T-helper 1 cell treated with Interleukin-12 subunit alpha and Interleukin-12 subunit beta and Interleukin-4 antibody, amounts not matched to agents 30 μg/mL and 1 μg/mL, for 36 hours (primary cell): ENCODE measurements around the gene KHDC1L.
"Not testable (repeated sequence)": the region's sequence is repeated elsewhere in the genome, so short reads cannot be mapped to it uniquely, and the experiment has no call there.

Source experiments
- H3K27ac Mint-ChIP-seq: one replicate; pipeline ENCODE4 v1.8.0; 2021; ENCODE audit warnings: mild to moderate bottlenecking, mixed read lengths
- H3K27me3 Mint-ChIP-seq: one replicate; pipeline ENCODE4 v1.8.0; 2021; ENCODE audit warnings: low read depth, mixed read lengths
- H3K36me3 Mint-ChIP-seq: one replicate; pipeline ENCODE4 v1.8.0; 2021; ENCODE audit warnings: low read depth, mixed read lengths
- H3K4me1 Mint-ChIP-seq: one replicate; pipeline ENCODE4 v1.8.0; 2021; ENCODE audit warnings: low read depth, mixed read lengths
- H3K4me3 Mint-ChIP-seq: one replicate; pipeline ENCODE4 v1.8.0; 2021; ENCODE audit warnings: mild to moderate bottlenecking, moderate library complexity, mixed read lengths
- H3K9me3 Mint-ChIP-seq: one replicate; pipeline ENCODE4 v1.8.0; 2021; ENCODE audit warnings: mixed read lengths

Gene KHDC1L, protein sequence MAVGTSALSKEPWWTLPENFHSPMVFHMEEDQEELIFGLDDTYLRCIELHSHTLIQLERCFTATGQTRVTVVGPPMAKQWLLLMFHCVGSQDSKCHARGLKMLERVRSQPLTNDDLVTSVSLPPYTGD

DNA sequence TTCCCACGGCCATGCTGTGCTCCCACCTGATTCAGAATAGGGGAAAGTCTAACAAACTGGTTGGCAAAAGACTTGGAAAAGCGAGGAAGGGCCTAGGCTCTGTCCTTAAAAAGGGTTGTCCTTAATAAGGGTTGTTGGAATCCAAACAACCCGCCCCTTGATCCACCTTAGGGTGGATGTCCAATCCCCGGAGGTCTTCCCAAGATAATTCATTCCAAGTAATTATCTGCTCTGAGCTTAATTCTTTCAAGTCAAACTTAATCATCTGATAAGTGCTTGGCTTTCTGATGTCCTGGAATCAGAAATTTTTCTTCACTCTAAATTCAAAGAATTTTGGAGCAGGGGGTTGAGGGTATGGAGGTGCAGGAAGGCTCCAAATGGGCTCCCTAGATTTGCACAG lies at the start of gene KHDC1L:
KHDC1L (minus strand) TSS at position 101 of the 400 bp plus-strand sequence; CDS start at position 13, 88 bp downstream.
- H3K27me3 Mint-ChIP-seq, result no peaks in the 10 kb centered on the region

GRCh38 chr6:73269296-73269695 lies 44.0 kb upstream of the KHDC1L start:
- H3K4me1 Mint-ChIP-seq, result peaks cover 16% of the 10 kb centered on the region
- not testable (repeated sequence) for H3K36me3 Mint-ChIP-seq, H3K27ac Mint-ChIP-seq, H3K27me3 Mint-ChIP-seq, H3K4me3 Mint-ChIP-seq, H3K9me3 Mint-ChIP-seq

More for the DNA sequence above, at the start of gene KHDC1L:
- Mint-ChIP-seq H3K9me3 (no peaks in the 10 kb centered on the region), H3K36me3 (no peaks in the 10 kb centered on the region), H3K27ac (no peak within 1 kb of the TSS), H3K4me3 (no peak within 1 kb of the TSS), H3K4me1 (no peaks in the 10 kb centered on the region)

DNA sequence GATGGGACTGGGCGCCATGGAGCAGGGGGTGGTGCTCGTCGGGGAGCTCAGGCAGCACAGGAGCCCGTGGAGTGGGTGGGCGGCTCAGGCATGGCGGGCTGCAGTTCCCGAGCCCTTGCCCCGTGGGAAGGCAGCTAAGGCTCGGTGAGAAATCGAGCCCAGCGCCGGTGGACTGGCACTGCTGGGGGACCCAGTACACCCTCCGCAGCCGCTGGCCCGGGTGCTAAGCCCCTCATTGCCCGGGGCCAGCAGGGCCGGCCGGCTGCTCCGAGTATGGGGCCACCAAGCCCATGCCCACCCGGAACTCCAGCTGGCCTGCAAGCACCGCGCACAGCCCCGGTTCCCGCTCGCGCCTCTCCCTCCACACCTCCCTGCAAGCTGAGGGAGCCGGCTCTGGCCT lies 43.6 kb upstream of the KHDC1L start:
- H3K9me3 Mint-ChIP-seq, H3K36me3 Mint-ChIP-seq, H3K27me3 Mint-ChIP-seq, H3K4me3 Mint-ChIP-seq, H3K27ac Mint-ChIP-seq: not testable (repeated sequence)
- H3K4me1 Mint-ChIP-seq, result peaks cover 20% of the 10 kb centered on the region

DNA sequence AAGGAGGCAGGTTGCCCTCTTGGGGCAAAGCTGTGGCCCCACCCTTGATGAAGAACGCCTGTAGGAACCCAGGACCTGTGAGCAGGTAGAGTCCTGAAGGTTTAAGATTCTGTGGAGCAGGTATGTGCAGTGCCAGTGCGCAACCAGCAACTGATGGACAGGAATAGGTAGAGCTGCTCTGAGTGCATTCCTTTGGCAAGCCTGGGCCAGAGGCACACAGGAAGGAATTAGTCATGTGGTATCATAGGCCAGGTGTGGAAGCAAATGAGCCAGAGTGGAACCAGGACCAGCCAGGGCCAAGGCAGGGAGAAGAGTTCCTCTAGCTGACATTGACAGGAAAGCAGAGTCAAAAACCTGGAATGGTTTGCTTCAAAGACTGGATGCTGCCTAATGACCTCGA lies 39.1 kb upstream of the KHDC1L start:
- no peaks in the 10 kb centered on the region for H3K27me3 Mint-ChIP-seq
- H3K9me3 Mint-ChIP-seq, result no peaks in the 10 kb centered on the region
- peaks cover 7% of the 10 kb centered on the region for H3K36me3 Mint-ChIP-seq
- peaks cover 33% of the 10 kb centered on the region for H3K4me1 Mint-ChIP-seq
- H3K4me3 Mint-ChIP-seq, result peak overlapping the region; percentile 78
- no peak overlapping the region for H3K27ac Mint-ChIP-seq

GRCh38 chr6:73263570-73263909 lies 38.2 kb upstream of the KHDC1L start:
- Mint-ChIP-seq H3K27ac (peak overlapping the region; percentile 20), H3K27me3 (no peaks in the 10 kb centered on the region)

DNA sequence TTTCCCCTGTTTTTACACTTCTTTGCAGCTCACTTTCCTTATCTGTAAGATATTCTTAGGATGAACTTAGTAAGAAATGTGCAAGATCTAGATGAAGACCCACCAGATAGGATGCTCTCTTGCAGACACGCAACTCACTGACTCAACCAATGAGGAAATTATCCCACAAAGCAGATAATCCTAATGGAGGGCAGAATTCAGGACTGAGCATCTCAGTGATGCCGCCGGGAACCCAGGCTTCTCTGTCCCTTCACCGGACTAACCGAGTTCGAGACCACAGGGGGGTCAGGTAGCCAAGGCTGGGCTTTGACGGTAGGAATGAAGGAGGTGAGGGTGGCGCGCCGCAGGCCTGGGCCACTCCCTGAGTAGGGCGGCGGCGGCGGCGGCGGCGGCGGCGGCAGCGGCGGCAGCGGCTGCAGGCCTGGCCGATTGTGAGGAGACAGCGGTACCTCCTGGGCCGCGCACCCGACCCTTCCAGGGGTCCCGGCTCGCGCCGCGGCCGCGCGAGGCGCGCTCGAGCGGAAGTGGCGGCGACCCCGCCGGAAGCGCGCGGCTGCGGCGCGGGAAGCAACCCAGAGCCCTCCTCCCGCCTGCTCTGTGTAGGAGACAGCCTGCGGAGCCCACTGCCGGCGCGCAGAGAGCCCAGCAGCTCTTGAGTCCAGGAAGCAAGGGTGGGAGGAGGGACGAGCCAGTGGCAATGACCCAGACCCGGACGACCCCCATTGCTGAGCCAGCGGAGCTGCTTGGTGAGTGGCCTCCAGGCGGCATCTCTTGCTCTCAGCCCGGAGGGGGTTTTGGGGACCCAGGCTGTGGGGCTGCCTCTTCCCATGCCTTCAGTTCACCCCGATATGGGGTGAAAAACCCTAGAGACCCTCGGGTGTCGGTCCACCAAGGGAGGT lies 37.6 kb upstream of the KHDC1L start, which contains the start of gene KHDC1:
KHDC1 (minus strand) TSS at position 526 of the 899 bp plus-strand sequence. CDS start 20,679 bp downstream, outside the sequence.
- Mint-ChIP-seq H3K4me3 (peak within 1 kb of the TSS; percentile 91), H3K27ac (peak within 1 kb of the TSS; percentile 69), H3K9me3 (no peaks in the 10 kb centered on the region), H3K36me3 (peaks cover 7% of the 10 kb centered on the region), H3K4me1 (peaks cover 33% of the 10 kb centered on the region), H3K27me3 (no peaks in the 10 kb centered on the region)

More at GRCh38 chr6:73263570-73263909, 38.2 kb upstream of the KHDC1L start:
- H3K4me3 Mint-ChIP-seq, result peak overlapping the region; percentile 78
- no peaks in the 10 kb centered on the region for H3K9me3 Mint-ChIP-seq
- H3K4me1 Mint-ChIP-seq, result peaks cover 33% of the 10 kb centered on the region
- H3K36me3 Mint-ChIP-seq, result peaks cover 7% of the 10 kb centered on the region

DNA sequence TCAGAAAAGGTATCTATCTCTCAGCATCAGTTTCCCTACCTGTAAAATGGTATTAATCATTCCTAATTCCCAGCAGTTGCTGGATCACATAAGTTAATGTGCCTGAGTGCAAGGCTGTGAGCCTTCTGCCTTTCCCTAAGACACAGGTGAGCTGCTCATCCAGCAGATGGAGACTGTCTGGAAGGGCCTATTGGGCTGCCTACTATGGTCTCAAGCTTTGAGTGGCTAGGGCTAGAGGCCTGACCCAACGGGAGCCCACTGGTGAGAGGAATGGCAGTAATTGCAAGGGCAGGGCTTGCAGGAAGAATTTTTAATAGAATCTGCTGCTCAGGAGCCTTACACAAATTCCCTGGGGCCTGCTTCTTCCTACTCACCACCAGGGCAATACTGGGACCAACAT lies 33.4 kb upstream of the KHDC1L start:
- Mint-ChIP-seq H3K27ac (no peak overlapping the region), H3K27me3 (no peaks in the 10 kb centered on the region), H3K4me1 (peaks cover 11% of the 10 kb centered on the region), H3K9me3 (no peaks in the 10 kb centered on the region), H3K36me3 (no peaks in the 10 kb centered on the region), H3K4me3 (no peak overlapping the region)

DNA sequence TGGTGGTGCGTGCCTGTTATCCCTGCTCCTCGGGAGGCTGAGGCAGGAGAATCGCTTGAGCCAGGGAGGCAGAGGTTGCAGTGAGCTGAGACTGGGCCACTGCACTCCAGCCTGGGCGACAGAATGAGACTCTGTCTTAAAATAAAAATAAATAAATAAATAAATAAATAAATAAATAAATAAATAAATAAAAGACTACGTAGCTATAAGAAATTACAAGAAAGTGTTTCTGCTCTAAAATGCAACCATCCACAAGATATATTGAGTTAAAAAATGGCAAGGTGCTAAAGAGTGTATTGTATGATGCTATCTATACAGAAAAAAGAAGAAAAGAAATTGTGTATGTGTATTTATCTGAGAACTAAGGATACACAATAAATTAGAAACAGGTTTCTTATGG lies 29.0 kb upstream of the KHDC1L start:
- not testable (repeated sequence) for H3K4me3 Mint-ChIP-seq, H3K4me1 Mint-ChIP-seq, H3K27me3 Mint-ChIP-seq, H3K9me3 Mint-ChIP-seq, H3K27ac Mint-ChIP-seq, H3K36me3 Mint-ChIP-seq

DNA sequence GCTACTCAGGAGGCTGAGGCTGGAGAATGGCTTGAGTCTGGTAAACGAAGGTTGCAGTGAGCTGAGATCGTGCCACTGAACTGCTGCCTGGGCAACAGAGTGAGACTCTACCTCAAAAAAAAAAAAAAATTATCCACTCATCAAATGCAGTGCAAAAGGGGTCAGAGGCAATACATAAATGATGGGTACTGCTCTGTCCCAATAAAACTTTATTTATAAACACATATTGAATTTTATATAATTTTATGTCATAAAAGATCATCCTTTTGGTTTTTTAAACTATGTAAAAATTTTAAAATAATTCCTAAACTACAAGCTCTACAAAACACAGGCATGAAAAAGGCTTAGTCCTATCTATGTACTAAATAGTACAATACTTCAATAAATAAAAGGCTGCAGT lies 27.4 kb upstream of the KHDC1L start:
- Mint-ChIP-seq H3K36me3 (no peaks in the 10 kb centered on the region), H3K9me3 (no peaks in the 10 kb centered on the region)

GRCh38 chr6:73250016-73250415 lies 24.7 kb upstream of the KHDC1L start:
- Mint-ChIP-seq H3K4me1 (no peaks in the 10 kb centered on the region), H3K9me3 (no peaks in the 10 kb centered on the region), H3K27me3 (peaks cover 15% of the 10 kb centered on the region), H3K4me3 (no peak overlapping the region), H3K27ac (no peak overlapping the region), H3K36me3 (no peaks in the 10 kb centered on the region)

More for the DNA sequence above, 27.4 kb upstream of the KHDC1L start:
- Mint-ChIP-seq H3K27me3 (peaks cover 7% of the 10 kb centered on the region), H3K27ac (no peak overlapping the region), H3K4me3 (no peak overlapping the region), H3K4me1 (no peaks in the 10 kb centered on the region)

- Mint-ChIP-seq H3K4me3 (no peak overlapping the region), H3K4me1 (no peaks in the 10 kb centered on the region), H3K27me3 (peaks cover 20% of the 10 kb centered on the region), H3K27ac (no peak overlapping the region), H3K9me3 (no peaks in the 10 kb centered on the region), H3K36me3 (no peaks in the 10 kb centered on the region)
Measured at GRCh38 chr6:73248192-73248903, 23.1 kb upstream of the KHDC1L start.

DNA sequence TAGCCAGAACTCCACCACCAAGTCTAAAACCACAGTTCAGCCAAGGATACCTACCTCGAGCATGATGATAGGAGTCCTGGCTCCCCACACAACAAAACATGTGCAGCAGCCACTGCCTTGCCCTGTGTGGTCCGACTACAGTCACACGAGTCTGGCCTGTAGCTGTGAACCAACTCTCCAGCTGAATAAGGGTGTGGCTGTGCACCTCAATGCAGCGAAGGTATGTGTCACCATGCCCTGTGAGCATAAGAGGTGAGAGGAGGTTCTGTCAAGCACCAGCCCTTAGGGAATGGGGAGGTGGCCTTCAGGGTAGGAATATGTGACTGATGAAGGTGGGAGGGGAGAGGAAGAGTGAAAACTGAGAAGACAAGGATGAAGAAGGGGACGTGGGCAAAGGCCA lies 16.7 kb upstream of the KHDC1L start:
- no peaks in the 10 kb centered on the region for H3K4me1 Mint-ChIP-seq
- peaks cover 23% of the 10 kb centered on the region for H3K27me3 Mint-ChIP-seq
- H3K27ac Mint-ChIP-seq, result no peak overlapping the region
- no peaks in the 10 kb centered on the region for H3K9me3 Mint-ChIP-seq
- H3K4me3 Mint-ChIP-seq, result no peak overlapping the region
- H3K36me3 Mint-ChIP-seq, result no peaks in the 10 kb centered on the region

DNA sequence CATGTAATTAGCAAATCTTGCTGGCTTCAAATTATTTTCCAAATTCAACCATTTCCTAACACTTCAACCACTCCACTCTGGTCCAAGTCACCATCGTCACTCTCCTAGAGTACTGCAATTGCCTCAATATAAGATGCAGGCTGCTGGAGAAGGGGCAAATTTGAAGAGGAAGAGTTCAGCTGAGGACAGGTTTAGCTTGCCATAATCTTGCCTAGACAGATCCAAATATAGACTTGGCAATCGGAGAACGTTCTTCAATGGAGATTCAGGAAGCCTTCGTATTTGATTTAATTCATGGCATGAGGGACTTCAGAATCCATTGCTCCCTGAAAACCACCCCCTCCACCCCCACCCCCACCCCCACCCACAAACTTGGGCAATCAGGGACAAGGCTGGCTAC lies 15.4 kb upstream of the KHDC1L start:
- Mint-ChIP-seq H3K36me3 (no peaks in the 10 kb centered on the region), H3K27ac (no peak overlapping the region), H3K4me1 (no peaks in the 10 kb centered on the region), H3K4me3 (no peak overlapping the region), H3K27me3 (peaks cover 18% of the 10 kb centered on the region), H3K9me3 (no peaks in the 10 kb centered on the region)

DNA sequence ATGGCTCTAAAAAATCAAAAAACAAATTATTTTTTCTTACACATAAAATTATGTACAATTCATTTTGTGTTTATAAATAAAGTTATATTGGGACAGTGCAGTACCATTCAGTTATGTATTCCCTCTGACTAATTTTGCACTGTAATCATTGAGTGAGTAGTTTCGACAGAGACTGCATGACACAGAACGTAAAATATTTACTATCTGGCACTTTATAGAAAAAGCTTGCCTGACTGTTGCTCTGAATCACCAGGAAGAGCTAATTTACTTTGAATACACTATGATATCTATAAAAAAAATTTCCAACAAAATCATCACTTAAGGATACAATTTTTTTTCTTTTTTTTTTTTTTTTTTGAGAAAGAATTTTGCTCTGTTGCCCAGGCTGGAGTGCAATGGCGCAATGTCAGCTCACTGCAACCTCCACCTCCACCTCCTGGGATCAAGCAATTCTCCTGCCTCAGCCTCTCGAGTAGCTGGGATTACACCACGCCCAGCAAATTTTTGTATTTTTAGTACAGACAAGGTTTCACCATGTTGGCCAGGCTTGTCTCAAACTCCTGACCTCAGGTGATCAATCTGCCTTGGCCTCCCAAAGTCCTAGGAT lies 11.0 kb upstream of the KHDC1L start:
- Mint-ChIP-seq H3K4me1 (no peaks in the 10 kb centered on the region), H3K9me3 (no peaks in the 10 kb centered on the region), H3K4me3 (no peak overlapping the region), H3K27me3 (no peaks in the 10 kb centered on the region), H3K36me3 (no peaks in the 10 kb centered on the region), H3K27ac (no peak overlapping the region)
